GM18505 (cell line): ENCODE data around the gene HEPN1.
A peak's percentile ranks its signal among the peaks of the same experiment; 100 is the strongest.

Experiments used
- ATAC-seq: cut with Tn5 transposase; IDR thresholded peaks from one replicate; pipeline ENCODE4 v1.9.1; 2021; ENCODE audit not compliant: unreplicated experiment
- POLR2A ChIP-seq: IDR thresholded peaks from 4 replicates; pipeline ENCODE4 v1.6.1; 2011; ENCODE audit warnings: borderline replicate concordance; ENCODE audit not compliant: insufficient read depth, insufficient read length; ENCODE audit errors: extremely low read depth

HEPN1 gene

DNA sequence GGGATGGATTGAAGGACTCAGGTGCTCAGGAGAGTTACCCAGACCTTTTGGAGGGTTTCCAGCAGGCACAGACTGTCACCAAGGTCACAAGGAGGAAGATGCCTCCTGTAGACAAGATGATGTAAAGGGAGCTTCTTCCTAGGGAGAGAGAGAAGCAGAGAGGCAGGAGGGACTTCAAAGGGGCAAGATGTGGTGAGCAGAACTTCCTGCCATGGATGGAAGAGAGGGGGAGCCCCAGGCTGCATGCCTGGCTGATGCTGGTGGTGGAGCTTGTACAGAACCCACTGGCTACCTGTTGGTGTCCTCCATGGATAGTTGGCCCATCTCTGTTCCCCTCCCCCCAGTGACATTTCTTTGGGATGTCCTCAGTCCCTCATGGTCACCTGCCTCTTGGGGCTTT, 4.2 kb downstream of the HEPN1 start:
- no peak for TF ChIP-seq POLR2A
- no peak for ATAC-seq

GRCh38 chr11:124928942-124929665, 10.1 kb downstream of the HEPN1 start:
- no peak for ATAC-seq
- no peak for TF ChIP-seq POLR2A

GRCh38 chr11:124930799-124931198, 11.7 kb downstream of the HEPN1 start:
- TF ChIP-seq POLR2A, result no peak
- ATAC-seq, result peak; percentile 62

- no peak for TF ChIP-seq POLR2A
- no peak for ATAC-seq
Measured at GRCh38 chr11:124934862-124935547, 16.0 kb downstream of the HEPN1 start.

DNA sequence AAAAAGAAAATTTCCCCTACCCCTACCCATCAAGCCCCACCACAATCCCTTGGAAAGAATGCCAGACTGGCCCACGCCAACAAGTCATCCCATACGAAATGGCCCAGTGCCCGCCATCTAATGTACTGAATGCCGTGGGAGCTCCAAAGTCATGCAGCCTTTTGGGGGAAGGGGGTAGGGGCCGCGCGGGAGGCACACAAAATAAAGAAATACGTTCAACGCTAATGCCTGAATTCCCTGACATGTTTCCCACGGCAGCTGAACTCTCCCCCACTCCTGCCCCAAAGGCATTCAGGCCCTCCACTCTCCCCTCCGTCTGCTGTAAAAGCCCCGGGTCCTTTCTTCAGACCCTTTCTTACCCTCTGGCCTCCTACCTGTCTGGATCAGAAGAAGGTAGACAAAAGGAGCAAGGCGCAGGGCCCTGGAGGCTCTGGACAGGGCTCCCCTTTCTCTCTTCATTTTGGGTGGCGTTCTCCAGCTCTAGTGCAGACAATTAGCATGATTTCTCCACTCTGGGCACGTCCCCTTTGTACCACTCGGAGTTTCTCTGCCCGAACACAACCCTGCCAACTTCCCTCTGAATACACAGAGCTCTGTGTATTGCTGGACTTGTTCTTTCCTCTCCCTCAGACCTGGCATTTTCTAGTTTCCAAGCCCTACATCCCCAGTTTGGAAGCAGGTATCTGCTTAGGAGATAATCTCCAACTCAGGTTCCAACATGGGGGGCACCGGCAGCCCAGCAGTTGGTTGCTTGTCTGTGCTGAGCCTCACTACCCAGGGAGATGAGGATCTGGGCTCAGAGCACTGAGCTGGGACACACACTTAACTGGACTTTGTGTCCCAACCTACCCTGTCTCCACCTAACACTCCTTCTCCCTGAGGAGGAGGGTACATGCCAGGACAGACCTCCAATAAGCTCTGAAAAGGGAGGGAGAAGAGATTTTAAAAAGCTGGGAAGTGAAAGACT, 16.8 kb downstream of the HEPN1 start, which contains the start of gene HEPACAM:
Gene HEPACAM (minus strand): TSS at position 500 of the 967 bp plus-strand sequence. CDS start 41 bp downstream, at position 459.
- ATAC-seq, result no peak
- no peak for TF ChIP-seq POLR2A

DNA sequence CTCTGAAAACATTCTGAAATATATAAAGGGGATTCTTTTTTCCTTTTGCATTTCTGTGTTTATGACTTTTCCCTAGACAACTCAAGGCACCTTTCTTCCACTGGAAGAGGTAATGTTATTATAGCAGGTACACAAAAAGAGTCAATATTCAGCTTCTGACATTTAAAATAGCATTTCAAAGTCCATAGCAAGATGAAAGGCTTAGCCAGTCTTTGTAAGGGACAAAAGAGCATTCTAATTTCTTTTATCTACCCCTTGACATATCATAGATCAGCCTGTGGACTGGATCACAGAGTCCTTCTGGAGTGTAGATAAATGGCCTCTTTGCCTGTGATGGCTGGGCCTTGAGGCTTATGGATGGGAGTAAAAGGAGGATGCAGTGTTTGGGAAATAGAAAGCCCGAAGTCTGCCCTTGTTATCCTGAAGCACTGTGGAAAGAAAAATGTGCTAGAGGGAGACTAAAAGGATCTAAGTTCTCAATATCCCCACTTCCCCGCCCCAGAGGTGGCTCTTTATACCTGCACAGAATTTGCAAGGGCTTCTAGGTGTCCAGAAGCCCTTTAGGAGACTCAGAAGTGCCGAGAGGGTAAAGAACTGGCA, 18.4 kb downstream of the HEPN1 start:
- TF ChIP-seq POLR2A, result no peak
- no peak for ATAC-seq

- TF ChIP-seq POLR2A, result no peak
Measured at GRCh38 chr11:124938206-124938765, 19.2 kb downstream of the HEPN1 start.

DNA sequence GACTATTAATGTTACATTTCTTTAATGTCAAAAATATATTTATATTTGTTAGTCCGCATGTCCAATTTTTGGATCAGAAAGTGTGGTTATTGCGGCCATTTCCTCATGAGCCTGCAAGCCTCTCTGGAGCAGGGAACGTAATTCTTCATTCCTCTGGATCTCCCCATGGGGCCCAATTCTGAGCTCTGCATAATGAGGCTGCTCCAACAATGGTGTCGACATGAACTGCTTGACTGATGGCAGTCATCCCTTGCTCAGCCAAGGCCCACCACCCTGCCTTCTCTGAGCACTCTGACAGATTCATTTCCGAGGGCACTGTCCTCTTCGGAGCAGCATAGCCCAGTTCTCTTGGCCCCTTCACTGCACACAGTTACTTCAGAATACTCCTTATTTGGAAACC, 19.9 kb downstream of the HEPN1 start:
- TF ChIP-seq POLR2A, result no peak

More at GRCh38 chr11:124938206-124938765, 19.2 kb downstream of the HEPN1 start:
- ATAC-seq, result no peak

GRCh38 chr11:124941703-124942102, 22.7 kb downstream of the HEPN1 start:
- no peak for TF ChIP-seq POLR2A
- ATAC-seq, result no peak

More for the DNA sequence above, 19.9 kb downstream of the HEPN1 start:
- no peak for ATAC-seq

- TF ChIP-seq POLR2A, result no peak
- no peak for ATAC-seq
Measured at GRCh38 chr11:124942466-124943253, 23.6 kb downstream of the HEPN1 start.

DNA sequence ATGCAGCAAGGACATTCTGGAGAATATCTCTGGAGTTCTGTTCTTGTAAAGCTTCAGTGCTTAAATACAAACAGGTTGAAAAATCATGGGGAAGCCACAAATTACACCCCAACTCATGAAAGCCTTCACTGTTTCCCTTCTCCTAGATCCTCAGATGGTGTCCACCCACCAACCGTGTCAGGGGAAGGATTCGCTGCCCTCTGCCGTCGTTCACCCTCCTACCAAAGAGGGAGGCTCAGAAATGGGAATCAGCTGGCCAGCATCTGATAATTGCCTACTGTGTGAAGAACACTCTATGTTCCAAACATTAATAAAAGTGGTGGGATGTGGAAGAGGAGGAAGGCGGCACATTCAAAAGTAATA, 24.2 kb downstream of the HEPN1 start:
- ATAC-seq, result no peak
- no peak for TF ChIP-seq POLR2A

GRCh38 chr11:124943741-124944140, 24.7 kb downstream of the HEPN1 start:
- ATAC-seq, result no peak
- no peak for TF ChIP-seq POLR2A
